Mucosa of rectum (tissue), 2 donors: ENCODE results near the gene MTM1.
A peak's percentile ranks its signal among the peaks of the same experiment; 100 is the strongest.

Experiments used
- H3K27ac ChIP-seq, 2 donors: one replicate each; pipeline ENCODE4 v1.7.0; 2013; ENCODE audit warnings: inconsistent platforms in 2 of 2, low read depth in 2 of 2, low read length in 2 of 2
- H3K27me3 ChIP-seq, 2 donors: one replicate each; pipeline ENCODE4 v1.7.0; 2013; ENCODE audit warnings: low read length in 2 of 2; ENCODE audit not compliant: control insufficient read depth in 2 of 2, insufficient read depth in 2 of 2
- H3K36me3 ChIP-seq, 2 donors: one replicate each; pipeline ENCODE4 v1.7.0; 2013; ENCODE audit warnings: low read length in 2 of 2; ENCODE audit not compliant: control insufficient read depth in 2 of 2, insufficient read depth in 2 of 2
- H3K4me1 ChIP-seq, 2 donors: one replicate each; pipeline ENCODE4 v1.7.0; 2013; ENCODE audit warnings: low read length in 2 of 2, mild to moderate bottlenecking in 1 of 2; ENCODE audit not compliant: control insufficient read depth in 2 of 2, insufficient read depth in 2 of 2
- H3K4me3 ChIP-seq, 2 donors: one replicate each; pipeline ENCODE4 v1.7.0; 2013; ENCODE audit warnings: low read length in 2 of 2
- H3K9ac ChIP-seq, 2 donors: one replicate each; pipeline ENCODE4 v1.7.0; 2013; ENCODE audit warnings: low read length in 2 of 2, low read depth in 1 of 2, mild to moderate bottlenecking in 1 of 2
- H3K9me3 ChIP-seq, 2 donors: one replicate each; pipeline ENCODE4 v1.7.0; 2013; ENCODE audit warnings: low read length in 2 of 2; ENCODE audit not compliant: control insufficient read depth in 2 of 2
- donor health status: healthy.
- donor health status: Normal muscosa, but diverticular disease.

MTM1 gene

DNA sequence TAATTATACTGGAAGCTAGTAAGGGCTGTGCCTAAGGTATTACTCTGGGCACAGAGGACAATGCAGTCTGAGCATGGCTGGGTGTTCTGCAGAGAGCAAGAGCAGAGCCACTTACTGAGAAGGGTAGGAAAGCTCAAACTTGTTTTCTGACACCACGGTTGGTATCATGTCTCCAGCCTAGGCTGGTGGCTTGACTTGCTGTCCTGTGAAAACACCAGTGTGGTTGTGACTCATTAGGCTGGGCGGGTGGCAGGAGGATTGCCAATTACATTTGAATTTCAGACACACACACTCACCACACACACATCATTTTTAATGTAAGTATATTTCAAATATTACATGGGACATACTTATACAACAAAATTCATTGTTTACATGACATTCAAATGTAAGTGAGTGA is 19.7 kb upstream of the MTM1 start:
- no peaks in the 10 kb centered on the region for H3K27me3 ChIP-seq
- no peaks in the 10 kb centered on the region for H3K36me3 ChIP-seq
- H3K9me3 ChIP-seq: no peaks in the 10 kb centered on the region
- no peak overlapping the region for H3K4me3 ChIP-seq
- no peak overlapping the region for H3K9ac ChIP-seq
- no peak overlapping the region for H3K27ac ChIP-seq
- peaks cover 5 to 14% of the 10 kb centered on the region in 2 donors for H3K4me1 ChIP-seq

GRCh38 chrX:150551963-150552362 is 16.5 kb upstream of the MTM1 start:
- peaks cover 5 to 8% of the 10 kb centered on the region in 2 donors for H3K4me1 ChIP-seq
- H3K36me3 ChIP-seq: no peaks in the 10 kb centered on the region
- H3K4me3 ChIP-seq: no peak overlapping the region
- no peaks in the 10 kb centered on the region for H3K9me3 ChIP-seq
- no peak overlapping the region for H3K9ac ChIP-seq
- H3K27ac ChIP-seq: no peak overlapping the region
- H3K27me3 ChIP-seq: peaks cover 0 to 4% of the 10 kb centered on the region in 2 donors

DNA sequence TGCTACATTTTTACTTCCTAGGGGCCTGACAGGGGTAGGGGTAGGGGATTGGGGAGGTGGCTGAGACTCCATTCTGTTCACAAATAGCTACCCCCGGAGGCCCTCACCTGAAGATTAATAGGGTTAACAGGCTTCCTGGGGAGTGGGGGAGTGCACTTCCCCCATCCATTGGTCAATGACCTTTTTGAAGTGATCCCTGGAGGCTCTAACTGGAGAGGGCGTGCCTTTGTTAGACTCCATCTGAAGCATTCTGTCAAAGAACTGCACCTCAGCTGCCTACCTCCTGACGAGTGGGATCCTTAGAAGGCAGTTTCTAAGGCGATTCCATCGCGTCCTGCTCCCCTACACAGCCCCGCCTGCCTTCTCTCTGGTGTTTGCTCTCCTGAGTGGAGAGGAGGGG is 10.0 kb upstream of the MTM1 start:
- H3K36me3 ChIP-seq: no peaks in the 10 kb centered on the region
- no peak overlapping the region for H3K9ac ChIP-seq
- peaks cover 0 to 4% of the 10 kb centered on the region in 2 donors for H3K27me3 ChIP-seq
- H3K4me1 ChIP-seq: no peaks in the 10 kb centered on the region
- no peak overlapping the region for H3K4me3 ChIP-seq
- H3K27ac ChIP-seq: no peak overlapping the region
- H3K9me3 ChIP-seq: no peaks in the 10 kb centered on the region

DNA sequence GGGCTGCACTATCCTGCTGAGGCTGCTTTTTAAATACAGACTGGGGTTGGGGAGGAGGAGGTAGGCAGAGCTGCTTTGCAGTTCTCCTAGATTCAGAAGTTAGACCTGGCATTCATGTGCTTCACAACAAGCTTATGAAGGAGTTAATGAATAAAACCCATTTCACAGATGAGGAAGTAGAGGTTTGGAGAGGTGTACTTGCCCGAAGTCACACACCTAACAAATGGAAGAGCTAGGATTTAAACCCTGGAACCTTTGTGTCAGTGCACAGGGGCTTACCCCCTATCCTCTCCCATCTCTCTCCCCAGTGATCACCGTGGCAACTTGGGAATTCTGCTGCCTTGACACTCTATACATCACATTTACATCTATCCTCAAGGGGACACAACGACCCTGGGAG is 3.6 kb upstream of the MTM1 start:
- Histone ChIP-seq H3K36me3 (no peaks in the 10 kb centered on the region), H3K4me3 (no peak overlapping the region), H3K9me3 (no peaks in the 10 kb centered on the region), H3K4me1 (peaks cover 0 to 2% of the 10 kb centered on the region in 2 donors), H3K27me3 (no peaks in the 10 kb centered on the region), H3K27ac (no peak overlapping the region), H3K9ac (no peak overlapping the region)

DNA sequence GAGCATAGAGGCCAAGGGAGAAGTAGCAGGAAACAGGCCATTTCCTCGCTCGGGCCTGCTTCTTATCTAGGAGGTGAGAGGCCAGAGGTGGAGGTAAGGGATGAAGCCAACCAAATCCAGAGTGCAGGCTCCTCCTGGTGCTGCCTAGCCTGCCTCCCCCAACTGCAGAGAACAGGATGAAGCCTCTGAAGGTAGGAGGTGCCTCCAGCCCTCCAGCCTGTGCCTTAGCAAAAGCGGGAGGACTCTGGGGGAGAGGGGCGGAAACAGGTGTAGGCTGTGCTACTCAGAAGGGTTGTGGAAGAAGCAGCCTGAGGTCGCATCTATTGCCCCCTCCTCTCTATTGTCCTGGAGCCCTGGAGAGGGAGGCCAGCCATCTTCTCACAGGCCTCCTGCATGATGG is 2.9 kb upstream of the MTM1 start:
- no peak overlapping the region for H3K27ac ChIP-seq
- no peak overlapping the region for H3K9ac ChIP-seq
- no peaks in the 10 kb centered on the region for H3K27me3 ChIP-seq
- no peaks in the 10 kb centered on the region for H3K9me3 ChIP-seq
- H3K4me3 ChIP-seq: no peak overlapping the region
- H3K36me3 ChIP-seq: no peaks in the 10 kb centered on the region
- peaks cover 2 to 8% of the 10 kb centered on the region in 2 donors for H3K4me1 ChIP-seq

DNA sequence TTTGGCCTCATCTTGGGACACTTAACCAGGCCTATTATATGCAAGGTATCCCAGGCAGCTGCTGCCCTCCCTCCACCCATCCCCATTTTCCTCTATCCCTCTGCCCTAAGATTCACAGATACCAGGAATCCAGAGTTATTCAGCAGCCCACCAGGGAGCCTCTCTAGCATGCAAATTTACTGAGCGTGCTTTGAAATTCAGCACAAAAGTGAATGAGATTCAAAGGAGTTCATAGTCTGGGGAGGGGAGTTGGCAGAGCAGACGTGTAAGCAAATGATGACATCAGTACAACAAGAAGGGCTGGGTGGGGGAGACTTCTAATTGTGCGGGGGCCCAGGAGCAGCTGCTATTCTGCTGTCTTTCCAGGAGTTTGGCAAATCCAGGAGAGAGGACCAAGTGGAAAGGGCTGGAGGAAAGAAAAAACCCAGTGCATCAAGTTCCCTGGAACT is 1.7 kb upstream of the MTM1 start:
- Histone ChIP-seq H3K9me3 (no peaks in the 10 kb centered on the region), H3K4me3 (no peak overlapping the region), H3K4me1 (peaks cover 13 to 16% of the 10 kb centered on the region in 2 donors), H3K27ac (no peak overlapping the region), H3K27me3 (no peaks in the 10 kb centered on the region), H3K9ac (no peak overlapping the region), H3K36me3 (no peaks in the 10 kb centered on the region)

GRCh38 chrX:150567645-150568319 is 639 bp upstream of the MTM1 start:
- Histone ChIP-seq H3K36me3 (no peaks in the 10 kb centered on the region), H3K4me3 (peak overlapping the region; percentile 24 to 56), H3K27me3 (no peaks in the 10 kb centered on the region), H3K4me1 (peaks cover 13 to 25% of the 10 kb centered on the region in 2 donors), H3K9me3 (no peaks in the 10 kb centered on the region), H3K27ac (peak overlapping the region in 1 of 2 donors; percentile 51), H3K9ac (no peak overlapping the region)

DNA sequence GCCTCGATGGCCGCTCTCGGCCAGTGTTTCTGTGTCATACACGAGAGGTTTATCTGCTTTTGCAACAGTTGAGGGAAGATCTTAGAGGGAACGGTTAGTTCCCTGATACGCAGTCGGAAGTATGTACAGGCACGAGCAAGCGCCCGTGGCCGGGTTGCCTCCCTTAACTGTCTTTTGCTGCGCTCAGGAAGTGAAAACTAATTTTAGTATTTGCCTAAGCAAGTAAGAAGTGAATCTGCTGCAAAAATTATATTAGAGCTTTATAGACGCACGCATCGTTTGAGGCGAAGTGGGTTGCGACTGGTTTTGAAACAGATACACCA is 695 bp downstream of the MTM1 start:
- H3K27me3 ChIP-seq: no peaks in the 10 kb centered on the region
- H3K36me3 ChIP-seq: no peaks in the 10 kb centered on the region
- peaks cover 15 to 35% of the 10 kb centered on the region in 2 donors for H3K4me1 ChIP-seq
- peak overlapping the region; percentile 87 to 93 for H3K27ac ChIP-seq
- H3K4me3 ChIP-seq: peak overlapping the region; percentile 70 to 71
- peak overlapping the region; percentile 60 to 87 for H3K9ac ChIP-seq
- no peaks in the 10 kb centered on the region for H3K9me3 ChIP-seq

DNA sequence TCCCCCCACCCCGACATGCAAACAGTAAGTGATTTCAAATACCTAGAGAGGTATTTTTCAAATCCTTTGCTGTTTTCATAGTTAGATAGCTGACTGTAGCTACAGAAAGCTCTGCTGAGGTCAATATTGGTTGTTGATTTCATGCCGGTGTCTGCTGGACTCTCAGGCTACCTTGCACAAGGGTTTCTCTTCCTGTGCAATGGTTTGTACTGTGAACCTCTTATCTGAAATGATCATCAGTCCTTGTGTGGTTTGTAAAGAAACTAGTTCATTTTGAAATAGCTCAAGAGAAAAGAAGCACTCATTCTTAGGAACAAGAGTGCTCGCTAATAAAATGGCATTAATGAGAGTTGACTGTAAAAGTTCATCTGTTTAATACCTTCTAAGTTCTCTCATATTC is 2.1 kb downstream of the MTM1 start:
- Histone ChIP-seq H3K27me3 (no peaks in the 10 kb centered on the region), H3K9me3 (no peaks in the 10 kb centered on the region), H3K36me3 (no peaks in the 10 kb centered on the region), H3K4me1 (peaks cover 26 to 48% of the 10 kb centered on the region in 2 donors), H3K4me3 (peak overlapping the region; percentile 70 to 71), H3K27ac (peak overlapping the region; percentile 87 to 93), H3K9ac (peak overlapping the region; percentile 14 to 87)

DNA sequence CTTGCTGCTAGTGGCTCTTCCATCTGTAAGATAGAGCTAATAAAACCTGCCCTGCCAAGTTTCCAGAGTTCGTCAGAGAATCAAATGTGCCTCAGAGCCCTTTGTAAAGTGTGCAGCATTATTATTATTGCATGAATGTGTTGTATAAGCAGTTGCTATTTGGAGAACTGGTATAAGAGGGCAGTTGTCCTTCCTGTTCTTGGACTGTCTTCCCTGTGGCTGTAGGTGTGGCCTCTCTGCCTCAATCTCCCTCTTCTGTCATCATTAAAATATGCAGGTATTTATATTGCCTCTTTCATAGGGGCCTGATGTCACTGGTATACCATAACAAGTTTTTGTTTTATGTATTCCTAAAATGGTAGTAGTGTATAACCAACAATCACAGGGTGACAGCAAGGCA is 3.8 kb downstream of the MTM1 start:
- Histone ChIP-seq H3K4me1 (peaks cover 26 to 64% of the 10 kb centered on the region in 2 donors), H3K36me3 (no peaks in the 10 kb centered on the region), H3K4me3 (peak overlapping the region in 1 of 2 donors; percentile 70), H3K27me3 (no peaks in the 10 kb centered on the region), H3K9ac (peak overlapping the region in 1 of 2 donors; percentile 56), H3K9me3 (no peaks in the 10 kb centered on the region), H3K27ac (peak overlapping the region; percentile 87 to 93)
